HL-60/S4 treated with phorbol 12-myristate 13-acetate at 8.2 ng/mL for 4 days and 3 days (cell line): ENCODE data around the gene EEPD1.

Experiments used
- in situ Hi-C: fragments of 300-500 bp; cut with MboI; formaldehyde crosslinking; loops from 2 replicates; pipeline ENCODE4 v1.15.0; 2022; ENCODE audit warnings: low sequenced_read_pairs

Gene EEPD1

GRCh38 chr7:36188906-36189305 lies 35.9 kb downstream of the EEPD1 start:
- in situ Hi-C loops = no loop called here

- in situ Hi-C loops = no loop called here
Observed at GRCh38 chr7:36190447-36191291, 37.6 kb downstream of the EEPD1 start.

DNA sequence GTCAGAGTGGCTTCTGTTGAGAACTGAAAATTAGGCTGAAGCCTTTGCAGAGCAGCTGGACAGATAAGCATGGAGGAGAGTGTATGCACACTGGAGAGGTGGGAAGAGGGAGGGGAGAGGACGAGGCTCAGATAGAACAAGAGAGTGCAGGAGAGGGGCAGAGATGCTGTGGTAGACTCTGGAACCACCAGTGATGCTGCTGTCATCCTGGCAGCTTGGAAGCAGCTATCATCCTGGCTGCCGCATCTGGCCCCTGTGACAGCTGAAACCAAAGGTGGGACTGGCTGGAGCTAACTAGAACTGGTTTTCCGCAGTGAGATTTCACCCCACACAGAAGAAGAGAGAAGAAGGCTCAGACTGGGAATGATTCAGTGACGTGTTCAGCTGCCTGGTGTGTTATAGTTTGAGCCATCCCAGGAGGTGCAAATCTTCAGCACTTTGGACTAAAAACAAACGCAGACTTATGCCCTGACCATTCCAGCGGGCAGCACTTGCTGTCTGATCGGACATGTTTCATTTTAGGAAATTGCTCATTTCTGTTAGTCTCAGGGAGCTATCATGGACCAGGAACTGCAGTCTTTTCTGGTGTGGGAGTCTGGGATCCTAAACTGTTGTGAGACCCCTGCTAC lies 38.4 kb downstream of the EEPD1 start:
- in situ Hi-C loops = no loop called here

DNA sequence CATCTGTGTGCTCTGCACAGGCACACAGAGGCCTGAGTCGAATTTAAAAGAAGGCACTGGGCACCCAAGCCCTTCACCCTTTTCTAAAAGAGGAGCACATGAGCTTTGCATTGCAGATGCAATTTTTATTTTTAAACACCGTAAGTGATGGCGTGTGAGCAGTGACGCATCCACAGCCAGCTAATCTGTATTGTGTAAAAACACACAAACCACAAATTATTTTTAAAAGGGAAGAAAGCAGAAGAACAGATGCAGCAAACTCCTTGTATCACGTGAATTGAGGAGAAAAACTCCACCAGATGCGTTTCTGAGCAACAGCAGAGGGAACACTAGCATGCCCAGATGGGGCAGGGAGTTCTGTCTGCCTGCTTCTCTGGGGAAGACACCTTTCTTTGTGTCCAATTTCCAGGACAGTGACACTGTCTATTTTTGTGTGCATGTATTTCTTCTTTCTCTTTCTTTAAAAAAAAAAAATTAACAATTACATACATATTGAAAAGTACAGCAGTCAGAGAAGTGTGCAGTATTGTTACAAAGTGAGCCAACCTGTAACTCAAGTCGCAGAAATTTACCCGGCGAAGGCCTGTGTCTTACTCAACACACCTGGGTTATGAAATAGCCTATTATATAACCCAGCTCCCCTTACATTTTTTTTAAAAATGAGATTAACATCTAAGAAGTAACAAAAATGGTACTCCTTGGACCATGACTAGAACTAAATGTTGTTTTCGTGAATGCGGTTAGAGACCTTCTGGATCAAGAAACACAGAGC lies 39.2 kb downstream of the EEPD1 start:
- in situ Hi-C loops = no loop called here

DNA sequence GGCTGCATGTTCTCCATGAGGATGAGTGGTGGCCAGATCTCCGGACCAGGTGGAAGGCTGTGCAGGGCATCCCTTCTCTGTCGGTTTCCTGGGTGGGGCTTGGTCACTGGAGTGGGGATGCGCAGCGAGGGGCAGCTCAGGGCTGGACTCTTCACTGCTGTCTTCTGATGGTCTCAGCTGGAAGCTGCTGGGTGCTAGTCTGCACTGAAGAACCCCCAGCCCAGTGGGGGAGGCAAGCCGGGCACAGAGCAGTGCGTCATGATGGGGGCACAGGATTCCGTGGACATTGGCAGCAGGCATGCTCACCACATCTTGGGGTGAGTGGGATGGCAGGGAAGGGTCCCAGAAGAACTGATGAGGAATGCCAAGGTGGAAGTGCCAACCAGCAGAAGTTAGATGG lies 39.8 kb downstream of the EEPD1 start:
- in situ Hi-C loops = no loop called here

DNA sequence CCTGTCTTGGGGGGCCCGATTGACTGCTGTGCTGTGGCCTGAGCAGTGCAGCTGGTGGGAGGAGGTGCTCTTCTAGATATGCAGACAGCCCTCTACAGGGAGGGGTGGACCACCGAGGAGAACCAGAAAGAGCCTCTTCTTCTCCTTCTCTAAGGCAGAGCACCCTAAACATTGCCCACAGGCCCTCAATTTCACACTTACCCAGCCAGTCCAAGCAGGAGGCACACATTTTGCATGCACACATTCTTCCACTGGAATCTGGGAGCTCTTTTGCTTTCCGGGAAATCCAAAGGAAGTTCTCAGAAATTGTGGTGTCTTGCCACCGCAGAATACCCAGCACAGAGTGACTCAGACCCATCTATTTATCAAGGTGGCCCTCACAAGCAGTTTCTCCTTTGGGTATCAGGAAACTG lies 45.8 kb downstream of the EEPD1 start:
- in situ Hi-C loops = no loop called here

GRCh38 chr7:36199329-36199728 lies 46.3 kb downstream of the EEPD1 start:
- in situ Hi-C loops = no loop called here

- in situ Hi-C loops = no loop called here
Observed at GRCh38 chr7:36201122-36201723, 48.2 kb downstream of the EEPD1 start.

- in situ Hi-C loops = no loop called here
Observed at GRCh38 chr7:36202398-36202797, 49.3 kb downstream of the EEPD1 start.

- in situ Hi-C loops = no loop called here
Observed at GRCh38 chr7:36203071-36203790, 50.2 kb downstream of the EEPD1 start.

- in situ Hi-C loops = no loop called here
Observed at GRCh38 chr7:36204044-36204663, 51.1 kb downstream of the EEPD1 start.

DNA sequence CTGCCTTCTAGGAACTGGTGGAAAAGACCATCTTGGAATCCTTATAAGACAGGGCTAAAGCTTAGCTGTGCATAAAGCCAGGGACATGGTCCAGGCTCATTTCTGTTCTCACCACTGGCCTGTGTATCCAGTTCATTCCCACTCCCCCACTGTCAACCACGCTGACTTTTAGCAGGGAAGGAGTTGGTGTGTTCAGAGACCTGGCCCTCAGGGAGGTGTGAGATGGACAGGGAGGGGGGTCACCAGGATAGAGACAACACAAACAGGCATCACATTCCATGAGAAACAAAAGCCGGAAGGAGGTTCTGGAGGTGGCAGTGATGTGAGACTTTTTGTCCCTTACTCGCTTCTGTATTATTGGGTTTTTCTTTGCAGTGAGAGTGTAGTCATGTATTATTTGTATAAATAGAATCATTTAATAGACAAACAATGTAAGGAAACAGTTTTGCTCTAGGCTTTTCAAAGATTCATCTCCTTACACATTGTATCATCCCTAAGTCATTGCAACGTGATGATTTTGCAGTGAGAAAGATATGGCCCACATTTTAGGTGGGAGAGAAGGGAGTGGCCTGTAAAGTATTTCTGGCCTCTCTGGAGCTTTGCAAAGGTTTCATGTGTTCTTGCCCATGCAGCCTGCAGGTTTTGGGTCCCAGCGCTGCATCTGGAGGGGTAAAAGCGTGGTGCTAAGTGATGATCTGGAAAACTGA lies 52.0 kb downstream of the EEPD1 start:
- in situ Hi-C loops = no loop called here

DNA sequence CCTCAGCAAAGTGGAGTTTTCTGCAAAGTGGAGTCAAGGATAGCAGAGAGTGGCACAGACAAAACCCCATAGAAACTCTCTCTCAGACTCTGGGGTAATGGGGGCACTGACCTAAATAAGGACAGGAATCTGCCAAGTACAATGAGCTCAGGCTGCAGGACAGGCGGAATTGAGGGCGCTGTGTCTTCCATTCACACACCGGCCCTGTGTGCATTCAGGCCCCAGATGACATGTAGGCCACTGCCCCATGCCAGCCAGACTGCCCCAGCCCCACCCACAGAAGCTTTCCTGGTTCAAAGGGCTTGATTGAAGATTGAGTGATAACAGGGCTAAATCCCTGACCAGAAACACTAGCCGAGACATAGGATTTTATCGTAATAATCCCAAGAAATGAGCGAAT lies 52.7 kb downstream of the EEPD1 start:
- in situ Hi-C loops = no loop called here

DNA sequence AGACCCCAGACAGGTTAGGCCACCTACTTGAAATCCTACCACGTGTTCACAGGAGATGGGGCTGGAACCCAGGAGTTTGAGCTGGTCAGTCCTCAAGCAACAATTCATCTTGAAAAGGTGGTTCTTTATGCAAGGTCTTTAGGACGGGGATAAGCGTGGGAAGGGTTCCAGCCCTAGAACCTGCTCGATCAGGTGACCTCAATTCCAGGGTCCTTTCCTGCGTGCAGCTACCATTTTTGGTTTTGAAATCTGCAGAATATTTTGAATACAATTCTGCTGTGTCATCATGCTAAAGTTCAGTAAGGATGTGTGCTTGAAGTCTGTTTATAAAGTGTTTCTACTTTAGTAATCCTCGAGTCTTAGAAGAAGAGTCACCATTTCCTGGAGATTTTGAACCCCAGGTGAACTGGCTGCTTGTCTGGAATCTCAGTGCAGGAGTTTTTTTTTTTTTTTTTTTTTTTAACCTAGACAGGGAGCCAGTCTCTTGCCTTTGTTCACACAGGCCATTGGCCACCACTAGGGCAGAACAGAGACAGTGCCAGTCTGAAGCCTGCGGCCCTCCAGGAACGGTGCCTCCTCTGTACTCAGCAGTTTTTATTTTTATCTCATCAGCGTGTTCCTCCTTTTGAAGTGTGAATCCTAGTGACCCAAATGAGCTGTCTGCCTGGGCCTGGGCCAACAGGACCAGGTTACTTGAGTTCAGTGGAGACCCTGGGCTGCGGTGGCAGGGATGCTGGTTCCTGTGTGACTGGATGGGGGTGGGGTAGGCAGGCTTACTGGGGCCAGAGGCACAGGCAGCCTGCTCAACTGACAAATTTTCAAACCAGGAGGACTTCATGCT lies 54.6 kb downstream of the EEPD1 start:
- in situ Hi-C loops = no loop called here

DNA sequence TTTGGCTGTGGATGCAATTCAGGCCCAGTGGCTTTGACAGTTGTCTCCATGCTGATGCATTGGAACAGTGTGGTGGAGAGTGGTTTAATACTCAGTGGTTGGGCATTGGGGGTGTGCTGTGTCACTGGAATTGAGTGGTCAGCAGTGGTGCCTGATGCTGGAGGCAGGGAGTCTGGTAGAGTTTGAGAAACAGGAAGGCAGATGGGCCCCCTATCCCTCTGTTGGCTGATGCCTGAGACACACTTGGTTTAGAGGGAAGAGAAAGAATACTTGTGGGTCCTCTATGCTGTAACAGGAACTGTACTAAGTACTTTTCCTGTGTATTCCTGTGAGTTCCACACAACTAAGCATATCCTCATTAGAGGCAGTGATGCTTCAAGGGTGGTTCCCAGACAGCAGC lies 55.4 kb downstream of the EEPD1 start:
- in situ Hi-C loops = no loop called here

DNA sequence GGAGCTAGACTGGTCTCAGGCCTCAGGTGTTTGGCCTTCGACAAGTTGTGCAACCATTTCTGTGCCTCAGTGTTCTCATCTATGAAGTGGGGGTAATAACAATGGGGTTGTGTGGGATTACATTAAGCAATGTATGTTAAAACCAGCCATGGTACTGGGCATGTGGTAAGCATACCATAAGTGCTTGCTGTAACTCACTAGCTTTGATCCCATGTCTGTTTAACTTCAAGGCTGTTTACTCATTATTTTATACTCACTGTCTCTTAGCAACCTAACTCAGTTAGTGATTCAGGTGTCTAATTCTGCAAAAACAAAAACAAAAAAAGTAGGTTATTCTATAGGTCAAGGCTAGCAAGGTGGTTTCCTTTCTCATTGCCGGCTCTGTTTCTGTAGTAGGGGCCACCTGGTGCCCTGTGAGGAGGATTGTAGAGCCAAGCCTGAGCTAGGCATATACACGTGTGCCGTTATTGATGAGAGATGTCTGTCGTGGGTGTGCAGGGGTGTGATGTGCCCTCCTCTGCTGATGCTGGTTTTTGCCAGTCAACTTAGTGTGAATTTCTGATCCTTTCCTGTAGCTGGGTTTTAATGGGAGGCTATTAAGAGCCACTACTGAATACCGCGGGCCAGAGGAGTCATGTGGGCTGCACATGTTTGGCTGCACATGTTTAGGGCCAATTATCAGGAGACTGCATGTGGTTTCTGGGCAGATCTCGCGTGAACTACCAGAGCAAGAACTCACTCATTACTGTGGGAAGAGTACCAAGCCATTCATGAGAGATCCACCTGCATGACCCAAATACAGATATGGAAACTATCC lies 56.2 kb downstream of the EEPD1 start:
- in situ Hi-C loops = no loop called here

- in situ Hi-C loops = no loop called here
Observed at GRCh38 chr7:36209814-36210183, 56.7 kb downstream of the EEPD1 start.
